Aorta (tissue), 5 donors: ENCODE data around the gene PRKCSH. TPM values are rescaled to one million over a fixed set of nuclear protein-coding genes. Genes with fewer than 3 reads are reported as not detected.
"Not testable (repeated sequence)": the region's sequence is repeated elsewhere in the genome, so short reads cannot be mapped to it uniquely, and the experiment has no call there.

ENCODE experiments used
- ATAC-seq: fragments of 200-7000 bp; cut with Tn5 transposase; one replicate; pipeline ENCODE4 v1.9.1; 2022; ENCODE audit warnings: moderate library complexity; ENCODE audit not compliant: low FRiP score
- DNase-seq, 2 donors: peaks; one replicate each; pipeline ENCODE4 v3.0.0-alpha.2; 2020
- H3K27ac ChIP-seq, 2 donors: one replicate each; pipeline ENCODE4 v1.5.1; 2013; ENCODE audit warnings: low read length in 2 of 2, mild to moderate bottlenecking in 2 of 2, moderate library complexity in 2 of 2, control low read depth in 1 of 2, inconsistent platforms in 1 of 2, low read depth in 1 of 2
- H3K27me3 ChIP-seq, 2 donors: one replicate each; pipeline ENCODE4 v1.6.1; 2013; ENCODE audit warnings: control low read depth in 1 of 2, low read length in 1 of 2, mild to moderate bottlenecking in 1 of 2, moderate library complexity in 1 of 2; ENCODE audit not compliant: insufficient read depth in 2 of 2, control insufficient read depth in 1 of 2
- H3K36me3 ChIP-seq, 2 donors: one replicate each; pipeline ENCODE4 v1.6.1; 2013; ENCODE audit warnings: control low read depth in 1 of 2, low read length in 1 of 2, mild to moderate bottlenecking in 1 of 2; ENCODE audit not compliant: insufficient read depth in 2 of 2, control insufficient read depth in 1 of 2
- H3K4me1 ChIP-seq, 2 donors: one replicate each; pipeline ENCODE4 v1.6.1; 2013; ENCODE audit warnings: low read length in 2 of 2, control low read depth in 1 of 2, mild to moderate bottlenecking in 1 of 2, moderate library complexity in 1 of 2; ENCODE audit not compliant: insufficient read depth in 2 of 2, control insufficient read depth in 1 of 2
- H3K4me3 ChIP-seq, 2 donors: one replicate each; pipeline ENCODE4 v1.5.1; 2013; ENCODE audit warnings: low read length in 2 of 2, control low read depth in 1 of 2, mild to moderate bottlenecking in 1 of 2
- H3K9me3 ChIP-seq: one replicate; pipeline ENCODE4 v1.6.1; 2013; ENCODE audit warnings: mild to moderate bottlenecking, low read length; ENCODE audit not compliant: control insufficient read depth
- whole genome bisulfite sequencing, 2 donors: extraction: QIAGEN DNeasy Blood & Tissue Kit; methylation state at CpG; one replicate each; pipeline ENCODE4 v1.1.7; 2013; 5-methylcytosine and 5-hydroxymethylcytosine counted together
- intact Hi-C, 2 donors: fragments of 100-400 bp; cut with DNase I; formaldehyde crosslinking; loops; one replicate each; pipeline versions ENCODE4 v1.14.2 to v1.15.0; 2022
- polyA plus RNA-seq, 2 donors: library from polyadenylated mRNA; stranded (reverse); fragments of 200-250 nt; gene quantifications; one replicate each; pipeline ENCODE4 v1.2.3, GENCODE V29; 2013
- total RNA-seq, 2 donors: library from RNA; stranded (reverse); fragmentation: NEBNext Ultra II Directional; extraction: Animal tissue kit (Norgen Biotek cat#: 25700); gene quantifications; one replicate each; pipeline ENCODE4 v1.2.1, GENCODE V29; 2021
- donor health status: healthy with polysubstance abuse.
- donor health status: Bipolar disorder and iron deficiency.
- donor health status: DM: no; HTN: no; CAD: no.
- donor health status: DM: no; HTN: no; CAD: no.
- donor health status: DM: yes; HTN: yes; CAD: no.

Gene PRKCSH
- total and polyA plus RNA-seq, 4 donors, result 90.2 to 207 (median 168) TPM

DNA sequence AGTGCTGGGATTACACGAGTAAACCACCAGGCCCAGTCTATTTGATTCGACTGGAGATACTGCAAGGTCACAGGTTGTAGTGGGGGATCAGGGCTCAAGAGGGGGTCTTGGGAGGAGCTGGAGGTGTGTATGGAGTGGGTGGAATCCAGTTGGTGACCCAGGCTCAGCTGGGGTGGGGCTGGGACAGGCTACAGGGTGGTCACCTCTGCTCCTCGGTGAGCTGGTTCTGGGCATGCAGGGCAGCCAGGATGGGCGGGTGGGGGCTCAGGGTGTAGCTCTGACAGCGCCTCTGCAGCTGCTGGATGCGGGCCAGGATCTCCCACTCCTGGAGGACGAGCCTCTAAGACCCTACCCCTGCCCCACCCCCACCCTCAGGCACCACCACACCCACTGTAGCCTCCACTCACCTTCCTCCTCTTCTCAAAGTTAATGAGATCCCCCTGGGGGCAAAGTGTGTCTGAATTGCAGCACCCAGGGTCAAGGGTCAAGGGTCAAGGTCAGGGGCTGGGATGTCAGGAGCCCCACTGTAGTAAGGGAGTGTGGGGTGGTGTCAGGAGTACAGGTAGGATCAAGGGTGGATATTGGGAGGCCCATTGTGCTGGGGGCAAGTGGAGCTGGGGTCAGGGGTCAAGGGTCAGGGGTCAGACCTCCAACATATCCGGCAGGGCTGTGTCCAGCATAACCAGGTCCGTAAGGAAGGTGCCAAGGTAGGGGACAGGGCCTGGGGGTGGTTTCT is 33.5 kb upstream of the PRKCSH start:
- no peaks in the 10 kb centered on the region for H3K4me1 ChIP-seq
- no peak for ATAC-seq
- H3K9me3 ChIP-seq, result no peaks in the 10 kb centered on the region
- intact Hi-C loops, result no loop called here
- H3K27ac ChIP-seq, result no peak overlapping the region
- no peaks in the 10 kb centered on the region for H3K36me3 ChIP-seq
- no peaks in the 10 kb centered on the region for H3K27me3 ChIP-seq
- H3K4me3 ChIP-seq, result no peak overlapping the region
- DNase-seq, result no peak
- 80 to 83% methylated on average over 8 to 9 of the region's 9 CpGs for WGBS, 2 donors

DNA sequence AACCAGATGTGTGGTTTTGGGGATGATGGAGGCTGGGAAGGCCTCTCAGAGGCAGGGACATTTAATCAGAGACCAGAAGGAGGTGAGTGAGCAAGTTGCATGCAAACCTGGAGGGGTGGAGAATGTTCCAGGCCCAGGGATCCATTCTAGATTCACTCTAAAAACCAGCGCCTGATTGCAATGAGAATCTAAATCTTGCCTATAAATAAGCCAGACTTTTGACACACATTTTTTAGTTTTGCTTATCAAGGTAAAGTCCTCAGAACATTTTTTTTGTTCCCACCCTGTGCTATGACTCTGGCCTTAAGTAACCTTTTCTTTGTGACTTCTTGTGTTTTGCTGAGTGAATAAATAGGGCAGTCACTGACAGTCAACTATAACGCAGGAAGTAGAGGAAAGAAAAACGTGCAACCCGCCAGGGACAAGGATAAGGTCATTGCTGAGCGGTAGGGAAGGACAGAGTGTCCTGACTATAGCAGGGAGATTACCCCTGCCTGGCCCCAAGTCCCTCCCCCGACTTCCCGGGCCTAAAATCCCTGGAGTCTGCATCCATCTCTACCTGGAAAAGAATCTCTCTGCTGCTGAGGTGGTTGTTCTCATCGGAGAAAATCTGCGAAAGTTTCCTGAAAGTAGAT is 30.7 kb upstream of the PRKCSH start:
- H3K27me3 ChIP-seq, result no peaks in the 10 kb centered on the region
- no peaks in the 10 kb centered on the region for H3K36me3 ChIP-seq
- H3K9me3 ChIP-seq, result no peaks in the 10 kb centered on the region
- DNase-seq (no peak), ATAC-seq (no peak)
- no peak overlapping the region for H3K4me3 ChIP-seq
- intact Hi-C loops, result no loop called here
- 55 to 66% methylated on average over 9 of the region's 9 CpGs for WGBS, 2 donors
- no peaks in the 10 kb centered on the region for H3K4me1 ChIP-seq
- no peak overlapping the region for H3K27ac ChIP-seq

DNA sequence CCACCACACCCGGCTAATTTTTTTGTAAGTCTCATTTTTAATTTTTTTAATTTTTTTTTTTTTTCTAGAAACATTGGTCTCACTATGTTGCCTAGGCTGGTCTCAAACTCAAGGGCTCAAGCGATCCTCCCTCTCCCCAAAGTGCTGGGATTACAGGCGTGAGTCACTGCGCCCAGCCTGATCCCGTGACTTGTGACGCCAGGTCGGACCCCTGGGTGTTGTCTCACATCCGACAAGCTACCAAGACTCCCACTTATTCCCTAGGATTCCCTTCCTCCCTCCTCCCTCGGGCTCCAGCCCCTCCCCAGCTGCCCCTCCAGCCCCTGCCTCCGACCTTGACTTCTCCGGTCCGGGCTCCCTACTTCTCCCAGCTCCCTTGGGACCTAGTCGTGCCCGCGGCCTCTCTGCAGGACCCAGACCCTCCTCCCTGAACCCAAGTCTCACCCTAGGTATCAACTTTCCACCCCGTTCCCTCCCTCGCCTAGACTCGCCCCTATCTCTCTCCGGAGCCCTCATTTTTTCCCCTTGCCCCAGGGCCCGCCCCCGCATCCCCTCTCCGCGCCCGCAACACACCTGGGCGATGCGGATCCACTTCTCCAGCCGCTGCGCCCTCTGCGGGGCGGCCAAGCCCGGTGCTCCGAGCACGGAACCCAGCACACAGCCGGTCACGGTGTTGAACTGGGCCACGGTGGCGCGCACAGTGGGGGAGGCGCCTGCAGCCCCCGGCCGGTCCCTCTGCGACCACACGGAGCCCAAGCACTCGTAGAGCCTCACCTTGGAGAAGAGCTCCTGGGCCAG is 29.4 kb upstream of the PRKCSH start:
- Histone ChIP-seq H3K9me3 (no peaks in the 10 kb centered on the region), H3K4me3 (no peak overlapping the region), H3K27me3 (no peaks in the 10 kb centered on the region), H3K4me1 (no peaks in the 10 kb centered on the region), H3K27ac (no peak overlapping the region), H3K36me3 (no peaks in the 10 kb centered on the region)
- DNase-seq, result peak in 1 of 2 donors; percentile 75
- intact Hi-C loops, result no loop called here
- ATAC-seq, result no peak
- 25 to 45% methylated on average over 44 of the region's 44 CpGs for WGBS, 2 donors

DNA sequence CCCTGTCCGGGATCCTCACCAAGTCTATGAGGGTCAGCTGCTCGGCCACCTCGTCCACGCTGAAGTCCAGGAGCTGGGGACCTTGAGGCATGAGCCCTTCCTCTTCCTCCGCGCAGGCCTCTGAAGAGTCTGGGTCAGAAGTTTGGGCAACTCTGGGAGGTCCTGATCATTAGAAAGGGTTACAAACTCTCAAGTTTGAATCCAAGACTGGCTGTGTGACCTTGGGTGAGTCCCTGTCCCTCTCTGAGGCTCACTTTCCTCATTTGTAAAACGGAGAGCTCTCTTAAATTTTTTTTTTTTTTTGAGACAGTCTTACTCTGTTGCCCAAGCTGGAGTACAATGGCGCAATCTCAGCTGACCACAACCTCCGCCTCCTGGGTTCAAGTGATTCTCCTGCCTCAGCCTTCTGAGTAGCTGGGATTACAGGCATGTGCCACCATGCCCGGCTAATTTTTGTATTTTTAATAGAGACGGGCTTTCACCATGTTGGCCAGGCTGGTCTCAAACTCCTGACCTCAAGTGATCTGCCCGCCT is 28.7 kb upstream of the PRKCSH start:
- WGBS, 2 donors, result 80 to 86% methylated on average over 12 of the region's 12 CpGs
- H3K27ac ChIP-seq, ATAC-seq, intact Hi-C loops, H3K36me3 ChIP-seq, H3K9me3 ChIP-seq, H3K4me1 ChIP-seq, H3K4me3 ChIP-seq, DNase-seq, H3K27me3 ChIP-seq: not testable (repeated sequence)

DNA sequence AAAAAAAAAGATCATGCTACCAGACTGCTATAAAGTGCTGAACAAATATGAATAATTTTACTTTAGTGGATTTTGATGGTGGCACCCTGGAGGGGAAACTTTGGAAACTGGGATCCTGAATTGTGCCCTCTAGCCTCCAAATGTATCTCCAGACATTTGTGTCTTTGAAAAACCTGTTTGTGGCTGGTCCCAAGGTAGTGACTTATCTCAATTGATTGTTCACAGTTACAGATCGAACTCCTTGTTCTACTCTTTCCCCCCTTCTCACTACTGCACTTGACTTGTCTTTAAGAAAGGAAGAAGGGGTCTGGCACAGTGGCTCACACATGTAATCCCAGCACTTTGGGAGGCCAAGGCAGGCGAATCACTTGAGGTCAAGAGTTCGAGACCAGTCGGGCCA is 26.8 kb upstream of the PRKCSH start:
- H3K36me3 ChIP-seq, result no peaks in the 10 kb centered on the region
- no peak for DNase-seq
- 83 to 90% methylated on average over 4 of the region's 4 CpGs for WGBS, 2 donors
- intact Hi-C loops, result no loop called here
- no peak for ATAC-seq
- H3K4me1 ChIP-seq, result no peaks in the 10 kb centered on the region
- H3K27me3 ChIP-seq, result no peaks in the 10 kb centered on the region
- H3K9me3 ChIP-seq, result no peaks in the 10 kb centered on the region
- H3K4me3 ChIP-seq, result no peak overlapping the region
- H3K27ac ChIP-seq, result no peak overlapping the region

DNA sequence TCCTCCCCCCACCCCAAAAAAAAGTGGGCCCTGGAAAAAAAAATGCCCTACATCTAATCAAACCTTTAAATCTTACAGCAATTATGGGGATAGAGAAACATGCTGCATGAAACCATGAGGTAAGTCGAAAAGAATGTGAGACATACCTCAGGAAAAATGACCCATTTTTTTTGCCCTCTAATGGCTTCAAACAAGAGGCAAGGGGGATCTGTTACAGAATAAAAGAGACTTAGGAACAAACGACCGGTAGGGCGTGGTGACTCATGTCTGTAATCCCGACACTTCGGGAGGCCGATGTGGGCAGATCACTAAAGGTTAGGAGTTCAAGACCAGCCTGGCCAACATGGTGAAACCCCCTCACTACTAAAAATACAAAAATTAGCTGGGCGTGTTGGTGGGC is 24.8 kb upstream of the PRKCSH start:
- no peaks in the 10 kb centered on the region for H3K4me1 ChIP-seq
- no peaks in the 10 kb centered on the region for H3K36me3 ChIP-seq
- no peak overlapping the region for H3K27ac ChIP-seq
- DNase-seq, result no peak
- H3K9me3 ChIP-seq, result no peaks in the 10 kb centered on the region
- H3K4me3 ChIP-seq, result no peak overlapping the region
- no peak for ATAC-seq
- WGBS, 2 donors, result 64 to 71% methylated on average over 8 of the region's 8 CpGs
- intact Hi-C loops, result no loop called here
- H3K27me3 ChIP-seq, result no peaks in the 10 kb centered on the region

DNA sequence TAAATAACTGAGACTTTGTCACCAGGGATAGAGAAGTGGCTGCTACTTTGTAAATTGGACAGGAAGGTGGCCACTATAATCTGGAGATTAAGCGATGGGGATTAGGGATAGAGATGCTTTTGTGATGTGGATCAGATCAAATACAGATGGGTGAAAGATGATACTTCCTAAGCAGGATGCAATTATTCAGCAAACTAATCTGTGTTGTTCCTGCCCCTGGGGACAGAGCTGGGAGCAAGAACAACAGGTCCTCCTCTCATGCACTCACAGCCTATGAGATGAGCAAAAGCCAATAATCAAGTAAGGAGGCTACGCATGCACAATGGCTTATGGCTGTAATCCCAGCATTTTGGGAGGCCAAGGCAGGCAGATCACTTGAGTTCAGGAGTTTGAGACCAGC is 20.9 kb upstream of the PRKCSH start:
- 93% methylated on average over 2 of the region's 2 CpGs for WGBS, 2 donors
- intact Hi-C loops, result no loop called here

DNA sequence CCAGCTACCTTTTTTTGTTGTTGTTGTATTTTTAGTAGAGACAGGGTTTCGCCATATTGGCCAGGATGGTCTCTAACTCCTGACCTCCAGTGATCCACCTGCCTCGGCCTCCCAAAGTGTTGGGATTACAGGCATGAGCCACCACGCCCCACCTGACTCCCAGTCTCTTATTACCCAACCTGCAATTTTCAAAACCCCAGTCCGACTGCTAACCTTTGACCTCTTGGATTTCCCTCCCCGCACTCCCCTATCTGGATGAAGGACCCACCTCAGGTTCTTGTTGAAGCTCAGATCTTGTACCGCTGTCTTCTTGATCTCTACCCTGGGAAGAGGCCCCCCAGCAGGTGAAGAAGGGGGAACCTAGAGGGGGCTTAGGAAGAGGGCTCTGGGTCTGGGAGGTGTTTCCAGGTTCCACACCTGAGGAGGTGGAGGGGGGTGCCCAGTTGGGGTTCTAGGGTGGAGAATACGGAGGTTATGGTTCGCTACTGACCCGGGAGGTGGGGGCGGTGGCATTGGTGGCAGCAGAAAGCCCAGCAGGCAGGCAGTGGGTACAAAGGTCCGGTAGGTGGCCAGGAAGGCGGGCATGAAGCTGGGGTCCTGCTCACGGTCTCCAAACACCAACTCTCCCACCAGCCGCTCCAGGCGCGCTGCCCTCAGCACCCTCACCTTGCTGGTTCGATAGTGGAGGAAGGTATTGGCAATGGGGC is 18.9 kb upstream of the PRKCSH start:
- no peaks in the 10 kb centered on the region for H3K36me3 ChIP-seq
- H3K9me3 ChIP-seq, result no peaks in the 10 kb centered on the region
- DNase-seq (no peak), ATAC-seq (no peak)
- no peak overlapping the region for H3K4me3 ChIP-seq
- intact Hi-C loops, result loop anchor here in 1 of 2 donors (5.0 kb wide), 1 partner anchor 34 kb away; the partner anchor contains the start of gene EPOR
- WGBS, 2 donors, result 94% methylated on average over 17 of the region's 17 CpGs
- H3K27me3 ChIP-seq, result no peaks in the 10 kb centered on the region
- H3K27ac ChIP-seq, result no peak overlapping the region
- no peaks in the 10 kb centered on the region for H3K4me1 ChIP-seq

More for the DNA sequence above, 20.9 kb upstream of the PRKCSH start:
- H3K4me1 ChIP-seq, result no peaks in the 10 kb centered on the region
- H3K4me3 ChIP-seq, result no peak overlapping the region
- no peaks in the 10 kb centered on the region for H3K36me3 ChIP-seq
- H3K9me3 ChIP-seq, result no peaks in the 10 kb centered on the region
- H3K27ac ChIP-seq, result no peak overlapping the region
- no peak for ATAC-seq
- H3K27me3 ChIP-seq, result no peaks in the 10 kb centered on the region
- no peak for DNase-seq
